Smooth muscle cell (in vitro differentiated cells): ENCODE data around the gene METTL4. TPM values are rescaled to one million over a fixed set of nuclear protein-coding genes. Genes with fewer than 3 reads are reported as not detected.

ENCODE experiments used
- DNase-seq: peaks from one replicate; lab custom pipeline; 2025; ENCODE audit not compliant: unreplicated experiment; lab: John Stamatoyannopoulos, UW
- H2AFZ ChIP-seq: fragments of 200-600 bp; sonication (generic); 2 replicates; pipeline ENCODE4 v1.6.0; 2016; ENCODE audit warnings: antibody characterized with exemption, low read depth, mild to moderate bottlenecking
- H3F3A ChIP-seq: fragments of 200-600 bp; sonication (generic); 2 replicates; pipeline ENCODE4 v1.6.0; 2017; ENCODE audit warnings: antibody characterized with exemption, low read depth
- H3K27ac ChIP-seq: fragments of 200-600 bp; sonication (generic); 2 replicates; pipeline ENCODE4 v1.5.1; 2016; ENCODE audit warnings: low read depth, mild to moderate bottlenecking
- H3K27me3 ChIP-seq: fragments of 200-600 bp; sonication (generic); 2 replicates; pipeline ENCODE4 v1.6.1; 2016; ENCODE audit warnings: low read depth, mild to moderate bottlenecking
- H3K36me3 ChIP-seq: fragments of 200-600 bp; sonication (generic); 2 replicates; pipeline ENCODE4 v1.5.1; 2016; ENCODE audit warnings: low read depth
- H3K4me1 ChIP-seq: fragments of 200-600 bp; sonication (generic); 2 replicates; pipeline ENCODE4 v1.5.1; 2016; ENCODE audit warnings: low read depth
- H3K4me2 ChIP-seq: fragments of 200-600 bp; sonication (generic); 2 replicates; pipeline ENCODE4 v1.6.0; 2016; ENCODE audit warnings: mild to moderate bottlenecking
- H3K4me3 ChIP-seq: fragments of 200-600 bp; sonication (generic); 2 replicates; pipeline ENCODE4 v1.5.1; 2016; ENCODE audit warnings: mild to moderate bottlenecking
- H3K79me2 ChIP-seq: fragments of 200-600 bp; sonication (generic); 2 replicates; pipeline ENCODE4 v1.6.0; 2016; ENCODE audit warnings: low read depth, mild to moderate bottlenecking
- H3K9ac ChIP-seq: fragments of 200-600 bp; sonication (generic); 2 replicates; pipeline ENCODE4 v1.6.0; 2016; ENCODE audit warnings: low read depth
- H3K9me3 ChIP-seq: fragments of 200-600 bp; sonication (generic); replicated peaks from 2 replicates; pipeline ENCODE4 v1.5.1; 2016; ENCODE audit warnings: low read depth
- H4K20me1 ChIP-seq: fragments of 200-600 bp; sonication (generic); 2 replicates; pipeline ENCODE4 v1.6.0; 2016; ENCODE audit warnings: low read depth
- WGBS: methylation state at CpG from one replicate; pipeline ENCODE4 v1.1.7; 2016; ENCODE audit warnings: low lambda C conversion rate; 5-methylcytosine and 5-hydroxymethylcytosine counted together
- polyA plus RNA-seq: library from polyadenylated mRNA; unstranded; fragments of >200 nt; fragmentation: Nextera tagmentation; extraction: Ambion mirVana; gene quantifications from 2 replicates; pipeline ENCODE4 v1.2.1, GENCODE V29; 2016
- total RNA-seq: library from RNA; depleted of rRNA; stranded (reverse); fragments of >200 nt; gene quantifications from 2 replicates; pipeline ENCODE4 v1.2.3, GENCODE V29; 2014
- TF ChIP-seq, protein P1 (sequence below): fragments of 200-600 bp; sonication (generic); IDR thresholded peaks from 2 replicates; pipeline ENCODE4 v1.5.1; 2017; ENCODE audit warnings: borderline replicate concordance, mild to moderate bottlenecking, antibody characterized with exemption; ENCODE audit not compliant: insufficient read depth, poor library complexity, severe bottlenecking

Gene METTL4
- total and polyA plus RNA-seq, 2 experiments from 2014 or later: 8.2 to 27.7 TPM

DNA sequence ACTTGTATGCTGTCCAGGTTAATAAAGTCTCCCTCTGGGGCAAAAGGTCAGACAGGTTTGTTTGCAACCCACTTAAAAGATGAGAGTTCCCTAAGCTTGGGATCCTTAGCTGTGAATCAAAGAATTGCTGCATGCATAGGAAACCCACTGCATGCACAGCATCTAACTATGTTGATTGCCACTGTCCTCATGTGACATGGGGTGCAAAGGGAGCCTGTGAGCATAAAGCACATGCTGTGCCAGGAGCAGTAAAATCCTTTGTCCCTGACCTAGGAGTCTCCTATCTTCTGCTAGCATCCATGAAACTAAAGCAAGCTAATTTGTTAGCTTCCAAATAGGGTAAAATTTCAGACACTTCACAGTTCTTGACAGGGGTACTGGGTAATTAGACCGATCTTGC is 13.8 kb downstream of the METTL4 start:
- no peak overlapping the region for H2AFZ ChIP-seq
- DNase-seq: no peak
- H3K27ac ChIP-seq: no peak overlapping the region
- TF ChIP-seq, protein P1, sequence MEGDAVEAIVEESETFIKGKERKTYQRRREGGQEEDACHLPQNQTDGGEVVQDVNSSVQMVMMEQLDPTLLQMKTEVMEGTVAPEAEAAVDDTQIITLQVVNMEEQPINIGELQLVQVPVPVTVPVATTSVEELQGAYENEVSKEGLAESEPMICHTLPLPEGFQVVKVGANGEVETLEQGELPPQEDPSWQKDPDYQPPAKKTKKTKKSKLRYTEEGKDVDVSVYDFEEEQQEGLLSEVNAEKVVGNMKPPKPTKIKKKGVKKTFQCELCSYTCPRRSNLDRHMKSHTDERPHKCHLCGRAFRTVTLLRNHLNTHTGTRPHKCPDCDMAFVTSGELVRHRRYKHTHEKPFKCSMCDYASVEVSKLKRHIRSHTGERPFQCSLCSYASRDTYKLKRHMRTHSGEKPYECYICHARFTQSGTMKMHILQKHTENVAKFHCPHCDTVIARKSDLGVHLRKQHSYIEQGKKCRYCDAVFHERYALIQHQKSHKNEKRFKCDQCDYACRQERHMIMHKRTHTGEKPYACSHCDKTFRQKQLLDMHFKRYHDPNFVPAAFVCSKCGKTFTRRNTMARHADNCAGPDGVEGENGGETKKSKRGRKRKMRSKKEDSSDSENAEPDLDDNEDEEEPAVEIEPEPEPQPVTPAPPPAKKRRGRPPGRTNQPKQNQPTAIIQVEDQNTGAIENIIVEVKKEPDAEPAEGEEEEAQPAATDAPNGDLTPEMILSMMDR: no peak
- 0% methylated on average over 1 of the region's 1 CpG for WGBS
- H3F3A ChIP-seq: no peaks in the 10 kb centered on the region
- no peak overlapping the region for H3K9ac ChIP-seq
- H3K27me3 ChIP-seq: no peaks in the 10 kb centered on the region
- no peak overlapping the region for H3K4me2 ChIP-seq
- H3K9me3 ChIP-seq: no peaks in the 10 kb centered on the region
- no peaks in the 10 kb centered on the region for H3K4me1 ChIP-seq
- no peak overlapping the region for H3K4me3 ChIP-seq
- H4K20me1 ChIP-seq: no peaks in the 10 kb centered on the region
- H3K36me3 ChIP-seq: no peaks in the 10 kb centered on the region
- H3K79me2 ChIP-seq: no peaks in the 10 kb centered on the region

DNA sequence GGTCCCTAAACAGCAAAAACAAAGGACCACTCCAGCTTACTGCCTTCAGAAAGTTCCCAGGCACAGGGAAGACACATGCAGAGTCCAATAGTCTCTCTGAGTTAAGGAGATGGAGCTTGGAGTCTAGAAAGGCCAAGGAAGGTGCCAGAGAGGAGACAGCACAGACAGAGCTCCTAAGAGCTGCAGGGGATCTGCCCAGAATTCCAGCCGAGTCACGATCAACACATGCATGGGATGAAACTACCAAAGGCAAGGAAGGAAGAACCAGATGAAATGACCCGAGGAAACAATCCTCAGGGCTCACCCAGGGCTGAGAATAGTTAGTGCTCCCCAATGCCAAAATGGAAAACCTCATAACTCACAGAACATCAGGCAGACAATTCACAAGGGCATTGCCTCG is 15.4 kb downstream of the METTL4 start:
- Histone ChIP-seq H3K4me2 (no peak overlapping the region), H3K79me2 (no peaks in the 10 kb centered on the region)
- WGBS: 83% methylated on average over 4 of the region's 4 CpGs

DNA sequence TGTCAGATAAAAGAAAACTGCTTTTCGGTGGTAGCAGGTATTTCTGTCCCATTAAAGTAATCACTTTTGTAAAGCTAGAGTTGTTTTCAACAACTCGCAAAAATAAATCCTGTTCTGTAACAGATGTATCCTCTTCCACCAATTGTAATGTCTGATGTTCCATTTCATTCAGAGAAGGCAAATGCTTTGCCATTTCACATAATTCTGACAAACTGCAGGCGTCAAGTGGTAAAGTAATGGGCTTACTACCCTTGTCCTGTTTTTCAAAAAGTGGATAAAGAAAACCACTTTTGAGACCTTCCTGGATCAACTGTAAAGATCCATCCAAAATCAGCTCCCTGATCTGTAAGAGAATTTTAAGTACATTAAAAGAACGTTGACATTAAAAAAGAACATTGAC is 16.6 kb downstream of the METTL4 start:
- Histone ChIP-seq H3K9me3 (no peaks in the 10 kb centered on the region), H3K79me2 (no peaks in the 10 kb centered on the region), H4K20me1 (no peaks in the 10 kb centered on the region), H3K4me2 (no peak overlapping the region), H3K9ac (no peak overlapping the region), H3K4me3 (no peak overlapping the region), H3K4me1 (no peaks in the 10 kb centered on the region), H3K36me3 (no peaks in the 10 kb centered on the region), H3K27me3 (no peaks in the 10 kb centered on the region), H3K27ac (no peak overlapping the region), H2AFZ (no peak overlapping the region), H3F3A (no peaks in the 10 kb centered on the region)
- no peak for DNase-seq
- TF ChIP-seq, protein P1: no peak
- WGBS: 58% methylated on average over 4 of the region's 4 CpGs

More for the DNA sequence above, 15.4 kb downstream of the METTL4 start:
- H3K9ac ChIP-seq: no peak overlapping the region
- no peaks in the 10 kb centered on the region for H3K9me3 ChIP-seq
- H3K36me3 ChIP-seq: no peaks in the 10 kb centered on the region
- TF ChIP-seq, protein P1: no peak
- H3K4me1 ChIP-seq: no peaks in the 10 kb centered on the region
- no peaks in the 10 kb centered on the region for H3F3A ChIP-seq
- DNase-seq: no peak
- no peaks in the 10 kb centered on the region for H4K20me1 ChIP-seq
- H3K27me3 ChIP-seq: no peaks in the 10 kb centered on the region
- no peak overlapping the region for H3K4me3 ChIP-seq
- H3K27ac ChIP-seq: no peak overlapping the region
- H2AFZ ChIP-seq: no peak overlapping the region

DNA sequence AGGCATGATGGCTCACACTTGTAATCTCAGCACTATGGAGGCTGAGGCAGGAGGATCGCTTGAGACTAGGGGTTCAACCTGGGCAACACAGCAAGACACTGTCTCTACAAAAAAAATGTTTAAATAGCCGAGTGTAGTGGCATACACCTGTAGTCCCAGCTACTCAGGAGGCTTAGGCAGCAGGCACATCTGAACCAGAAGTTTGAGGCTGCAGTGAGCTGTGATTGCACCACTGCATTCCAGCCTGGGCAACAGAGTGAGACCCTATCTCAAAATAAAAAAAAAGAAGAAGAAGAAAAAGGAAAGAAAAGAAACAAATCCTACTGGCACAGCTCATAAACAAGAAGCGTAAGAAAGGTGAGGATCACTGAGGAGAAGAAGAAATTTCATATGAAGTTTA is 19.9 kb downstream of the METTL4 start:
- Histone ChIP-seq H2AFZ (no peak overlapping the region), H3K9me3 (no peaks in the 10 kb centered on the region), H3K4me2 (no peak overlapping the region), H3K79me2 (no peaks in the 10 kb centered on the region), H3K27me3 (no peaks in the 10 kb centered on the region), H3K27ac (no peak overlapping the region), H3K36me3 (no peaks in the 10 kb centered on the region), H4K20me1 (no peaks in the 10 kb centered on the region), H3F3A (no peaks in the 10 kb centered on the region), H3K9ac (no peak overlapping the region), H3K4me3 (no peak overlapping the region), H3K4me1 (no peaks in the 10 kb centered on the region)
- TF ChIP-seq, protein P1: no peak
- 98% methylated on average over 3 of the region's 3 CpGs for WGBS
- no peak for DNase-seq
